SK-N-DZ (cell line): ENCODE results near the gene SIAH2.

Experiments used
- DNase-seq: peaks from one replicate; pipeline ENCODE4 v3.0.0-alpha.2; 2015; ENCODE audit warnings: low spot score

Gene SIAH2

DNA sequence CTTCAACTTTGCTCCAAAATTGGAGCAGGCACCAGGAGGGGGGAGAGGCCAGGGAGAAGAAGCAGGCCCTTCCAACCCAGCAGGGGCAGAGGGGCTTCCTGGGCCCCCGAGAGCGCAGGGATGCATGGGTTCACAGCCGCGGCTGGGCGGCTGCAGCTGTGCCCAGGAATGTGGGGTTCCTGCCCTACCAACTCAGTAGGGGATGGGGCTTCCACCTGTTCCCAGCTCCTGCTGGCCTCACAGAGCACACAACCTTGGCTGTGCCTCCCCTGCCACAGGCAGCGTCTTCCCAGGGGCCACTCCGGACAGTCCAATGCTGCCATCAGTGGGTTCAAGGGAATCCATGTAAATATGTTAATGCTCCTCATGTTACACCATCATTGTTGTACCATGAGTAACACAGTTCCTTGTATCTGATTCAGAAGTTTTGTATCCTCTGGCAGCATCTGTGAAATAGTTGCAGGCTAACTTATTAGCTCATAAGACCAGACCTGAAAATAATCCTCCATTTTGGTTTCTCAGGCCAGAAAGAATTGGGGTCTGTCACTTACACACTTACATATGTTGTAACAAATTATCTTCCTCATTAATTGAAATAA lies 12.1 kb upstream of the SIAH2 start:
- DNase-seq = no peak

GRCh38 chr3:150773616-150774192 lies 10.7 kb upstream of the SIAH2 start:
- DNase-seq = no peak

DNA sequence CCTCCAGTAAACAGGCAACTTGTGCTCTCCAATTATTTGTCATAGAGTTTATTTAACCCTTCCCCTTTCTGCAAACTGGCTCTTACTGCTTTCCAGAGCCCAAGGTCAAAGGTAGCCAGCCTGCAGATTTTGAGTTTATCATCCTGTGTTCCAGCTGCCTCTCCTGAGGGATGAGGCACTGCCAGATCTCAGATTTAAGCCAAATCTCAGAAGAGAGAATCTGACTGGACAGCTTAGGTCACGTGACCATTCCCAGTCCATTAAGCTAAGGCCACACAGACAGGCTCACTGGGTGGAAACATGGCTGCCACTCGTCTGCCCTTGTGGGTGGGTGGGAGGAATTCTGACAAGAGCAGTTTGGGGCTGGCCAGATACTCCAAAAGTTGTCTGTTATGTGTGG lies 8.6 kb upstream of the SIAH2 start:
- DNase-seq = peak; percentile 42

DNA sequence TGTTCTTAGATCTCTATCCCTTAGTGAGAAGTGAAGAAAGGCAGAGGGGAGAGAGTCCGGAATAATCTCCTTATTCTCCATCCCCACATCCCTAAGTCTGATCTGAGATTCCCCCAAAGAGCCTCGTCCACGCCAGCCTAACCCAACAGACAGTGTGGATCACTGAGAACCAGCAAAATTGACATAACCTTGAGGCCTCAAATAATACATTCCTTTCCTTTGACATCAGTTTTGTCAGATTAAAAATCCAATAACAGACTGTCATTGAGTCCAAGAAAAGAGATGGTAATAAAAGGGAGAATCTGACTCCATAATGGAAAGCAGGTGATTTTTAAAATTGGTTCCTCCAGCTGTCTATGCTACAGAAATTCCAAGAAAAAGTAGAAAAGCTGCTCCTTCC lies 7.7 kb upstream of the SIAH2 start:
- DNase-seq = no peak

GRCh38 chr3:150766742-150767141 lies 3.8 kb upstream of the SIAH2 start:
- no peak for DNase-seq

- no peak for DNase-seq
These were observed 3.2 kb upstream of the SIAH2 start for GRCh38 chr3:150765949-150766720.

DNA sequence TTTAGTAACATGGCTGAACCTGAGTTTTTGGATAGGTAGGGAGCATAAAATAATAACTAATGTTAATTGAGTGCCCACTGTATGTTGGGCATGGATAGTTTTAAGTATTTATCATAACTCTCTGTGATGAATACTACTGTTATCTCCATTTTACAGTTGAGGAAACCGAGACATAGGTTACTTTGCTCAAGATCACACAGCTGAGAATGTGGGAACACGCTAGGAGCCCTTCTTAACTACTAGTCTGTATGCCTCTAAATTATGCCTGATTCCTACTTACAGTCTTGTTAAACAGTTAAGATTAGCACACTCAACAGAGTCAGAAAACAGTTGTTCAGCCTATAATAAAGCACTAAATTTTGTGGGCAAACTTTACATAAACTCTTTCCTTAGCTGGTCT lies 2.0 kb upstream of the SIAH2 start:
- DNase-seq = no peak

DNA sequence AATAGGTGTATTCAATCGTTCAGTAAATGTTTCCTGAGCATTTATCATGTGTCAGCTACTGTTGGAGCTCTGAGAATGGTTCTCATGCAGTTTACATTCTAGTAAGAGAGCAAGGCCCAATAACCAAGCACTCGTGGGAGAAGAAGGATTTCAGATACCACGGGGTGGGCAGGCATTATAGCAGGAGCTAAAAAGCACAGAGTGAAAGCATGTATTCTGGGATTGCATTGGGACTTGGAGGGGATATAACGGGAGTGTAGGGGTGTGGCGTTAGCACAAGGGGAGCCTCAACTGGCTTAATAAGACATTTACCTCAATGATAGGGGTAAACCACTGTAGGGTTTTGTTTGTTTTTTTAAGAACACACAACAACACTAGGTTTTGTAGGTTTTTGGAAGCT lies 1.6 kb upstream of the SIAH2 start:
- DNase-seq = no peak

DNA sequence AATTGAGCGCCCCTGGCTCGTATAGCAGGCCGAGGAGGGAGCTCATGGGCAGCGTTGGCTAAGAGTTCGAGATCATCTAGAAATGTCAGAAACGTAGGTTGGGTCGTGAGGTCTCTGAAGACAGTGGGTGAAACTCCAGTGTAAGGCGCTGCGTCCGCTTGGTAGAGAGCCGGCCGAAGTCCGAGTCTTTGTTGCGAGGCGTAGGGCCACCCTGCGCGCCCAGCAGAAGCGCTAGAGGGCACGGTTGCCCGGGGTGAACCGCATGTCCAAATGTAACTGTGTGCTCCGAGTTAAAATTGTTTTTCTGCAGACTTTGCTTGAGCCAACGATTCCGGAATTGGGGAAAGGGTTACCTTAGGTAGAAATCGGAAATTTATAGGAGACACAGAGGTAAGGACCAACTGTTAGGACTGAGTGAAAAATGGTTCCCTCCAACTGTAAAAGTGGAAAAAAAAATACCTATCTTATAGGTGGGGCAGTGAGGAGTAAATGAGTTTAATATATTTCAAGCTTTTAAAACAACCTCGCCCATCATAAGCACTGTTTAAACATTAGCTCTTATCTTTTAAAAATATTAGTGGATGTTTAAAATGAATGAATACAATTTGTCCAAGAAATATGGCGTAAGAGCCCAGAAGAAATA lies 993 bp upstream of the SIAH2 start:
- DNase-seq = peak; percentile 70

GRCh38 chr3:150762662-150763121 lies 277 bp downstream of the SIAH2 start:
- no peak for DNase-seq

DNA sequence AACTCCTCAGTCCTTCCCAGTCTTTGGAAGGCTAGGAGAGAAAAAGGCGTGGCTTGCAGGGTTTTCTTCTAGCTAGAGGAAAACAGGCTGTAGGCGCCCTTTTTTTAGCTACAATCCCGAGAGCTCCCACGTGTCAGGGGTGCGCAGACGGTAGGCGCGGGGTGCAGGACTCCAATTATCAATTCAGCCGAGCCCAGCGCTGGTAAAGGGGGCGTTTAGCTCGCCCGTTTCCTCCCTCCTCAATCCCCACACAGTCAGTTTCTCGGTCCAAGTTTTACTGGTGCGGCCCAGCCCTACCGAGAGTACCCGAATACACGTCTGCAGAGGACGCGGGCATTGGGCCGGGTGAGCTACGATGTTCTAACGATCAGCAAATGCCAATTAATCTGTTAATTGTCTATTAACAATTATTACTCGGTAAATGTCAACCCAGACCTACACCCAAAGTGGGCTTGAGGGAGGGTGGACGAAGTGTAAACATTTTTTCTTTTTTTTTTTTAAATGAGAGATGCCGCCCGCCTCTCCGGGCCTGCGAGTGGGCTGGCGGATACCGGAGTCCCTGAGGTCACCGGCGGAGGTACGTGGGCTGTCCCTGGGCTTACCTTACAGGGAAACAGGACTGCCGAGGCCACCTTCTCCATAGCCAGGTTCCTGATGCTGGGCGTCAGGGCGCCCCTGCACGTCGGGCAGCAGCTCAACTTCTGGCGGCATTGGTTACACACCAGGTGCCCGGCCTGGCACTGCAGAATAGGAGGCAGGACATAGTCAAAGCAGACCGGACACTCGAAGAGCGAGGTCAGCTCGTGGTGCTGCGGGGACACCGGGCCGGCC lies 923 bp downstream of the SIAH2 start:
- peak; percentile 61 for DNase-seq

GRCh38 chr3:150760431-150761200 lies 2.4 kb downstream of the SIAH2 start:
- no peak for DNase-seq

DNA sequence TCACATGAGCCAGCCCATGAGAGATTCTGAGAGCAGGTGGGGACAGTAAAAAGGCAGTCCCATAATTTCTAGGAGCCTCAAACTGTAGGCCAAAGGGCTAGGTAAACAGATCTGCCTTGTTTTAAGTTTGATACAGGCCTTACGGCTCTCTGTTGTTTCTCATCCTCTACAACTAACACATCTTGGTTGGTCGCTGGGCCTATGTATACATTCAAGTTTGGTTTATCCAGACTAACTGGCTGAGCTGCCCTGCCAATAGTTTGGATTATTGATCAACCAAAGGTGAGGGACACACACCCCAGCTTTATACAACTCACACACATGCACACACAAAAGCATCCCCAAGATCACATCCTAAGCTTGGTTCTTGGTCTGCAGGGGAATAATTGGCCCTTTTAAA lies 3.0 kb downstream of the SIAH2 start:
- no peak for DNase-seq

GRCh38 chr3:150759319-150759718 lies 3.6 kb downstream of the SIAH2 start:
- no peak for DNase-seq

DNA sequence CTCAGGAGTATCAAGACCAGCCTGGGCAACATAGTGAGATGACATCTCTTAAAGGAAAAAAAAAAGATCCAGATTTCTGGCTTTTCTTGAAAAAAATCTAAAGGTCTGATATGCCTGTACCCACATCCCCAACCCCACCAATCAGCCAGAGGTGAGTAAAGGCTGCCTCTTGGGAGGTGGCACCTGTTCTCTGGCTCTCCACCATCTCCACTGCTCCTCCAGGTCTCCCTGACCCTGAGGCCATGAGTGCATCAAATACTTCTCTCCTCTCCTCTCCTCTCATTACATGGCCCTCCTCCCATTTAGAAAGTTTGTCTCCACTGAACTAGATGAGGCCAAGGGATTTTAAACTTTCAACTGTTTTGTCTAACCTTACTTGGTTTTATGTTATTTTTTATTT lies 5.2 kb downstream of the SIAH2 start:
- DNase-seq = no peak

GRCh38 chr3:150757364-150757763 lies 5.6 kb downstream of the SIAH2 start:
- no peak for DNase-seq

DNA sequence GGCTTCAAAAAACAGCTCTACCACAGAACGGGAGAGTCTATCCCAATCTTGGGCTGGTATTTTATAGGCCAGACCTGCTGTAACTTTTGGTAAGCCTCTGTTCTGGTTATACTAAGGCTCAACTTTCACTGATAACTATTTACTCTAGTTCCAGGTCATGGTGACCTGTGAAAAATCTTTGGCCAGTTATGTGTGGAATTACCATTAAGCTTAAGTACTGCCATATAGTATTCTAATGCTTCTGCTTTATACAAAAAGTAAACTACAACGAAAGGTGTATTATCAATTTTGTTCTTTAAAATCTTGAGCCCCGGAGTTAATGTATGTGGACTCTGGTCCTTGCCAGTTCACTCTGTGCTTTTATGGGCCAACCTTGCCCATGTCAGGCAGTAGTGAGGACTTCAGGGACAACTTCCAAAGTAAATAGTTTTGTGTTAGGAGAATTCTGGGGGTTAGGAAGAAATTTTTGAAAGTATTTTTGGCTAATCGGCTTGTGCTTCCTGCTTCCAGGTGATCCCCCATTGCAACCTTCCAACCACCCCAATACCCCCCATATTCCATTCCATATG lies 6.4 kb downstream of the SIAH2 start:
- no peak for DNase-seq

DNA sequence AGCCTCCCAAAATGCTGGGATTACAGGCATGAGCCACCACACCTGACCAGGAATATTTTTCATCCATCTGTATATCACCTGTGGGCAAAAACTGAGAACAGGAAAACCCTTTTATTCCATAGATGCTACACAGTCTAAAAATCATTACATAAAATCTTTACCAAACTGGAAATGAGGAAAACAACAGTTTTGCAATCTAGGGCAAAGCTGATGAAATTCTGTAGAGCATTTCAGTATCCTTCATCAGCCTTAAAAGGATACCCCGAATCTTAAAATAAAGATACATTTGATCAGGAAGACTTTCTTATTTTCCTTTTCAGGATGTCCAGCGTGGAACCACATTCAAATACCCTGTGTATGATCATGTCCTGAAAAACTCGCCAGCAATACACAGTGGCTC lies 7.1 kb downstream of the SIAH2 start:
- no peak for DNase-seq

GRCh38 chr3:150754896-150755295 lies 8.1 kb downstream of the SIAH2 start:
- no peak for DNase-seq

- DNase-seq = no peak
These were observed 11.1 kb downstream of the SIAH2 start for GRCh38 chr3:150751781-150752263.
